HG03521 (cell line): ENCODE data around the gene TDRD10.

Experiments used
- ATAC-seq: cut with Tn5 transposase; IDR thresholded peaks from one replicate; pipeline ENCODE4 v1.9.1; 2021; ENCODE audit warnings: mild to moderate bottlenecking, moderate library complexity; ENCODE audit not compliant: unreplicated experiment

TDRD10 gene

GRCh38 chr1:154502066-154502743 is at the start of gene TDRD10, which contains the start of gene SHE:
TSS of gene TDRD10 (plus strand) at chr1:154502219. CDS start at chr1:154506904, 4,685 bp downstream.
TSS of gene SHE (minus strand) at chr1:154502412. CDS start at chr1:154502026, 386 bp downstream.
- ATAC-seq = no peak

GRCh38 chr1:154453161-154453560 is 48.9 kb upstream of the TDRD10 start:
- ATAC-seq = no peak

- ATAC-seq = no peak
Observed at GRCh38 chr1:154453574-154454352, 48.3 kb upstream of the TDRD10 start.

- no peak for ATAC-seq
Observed at GRCh38 chr1:154454386-154455120, 47.5 kb upstream of the TDRD10 start.

GRCh38 chr1:154456631-154457030 is 45.4 kb upstream of the TDRD10 start:
- no peak for ATAC-seq

GRCh38 chr1:154459080-154459479 is 42.9 kb upstream of the TDRD10 start:
- ATAC-seq = no peak

- ATAC-seq = no peak
Observed at GRCh38 chr1:154460695-154461260, 41.2 kb upstream of the TDRD10 start.

GRCh38 chr1:154463512-154463990 is 38.5 kb upstream of the TDRD10 start:
- no peak for ATAC-seq

- no peak for ATAC-seq
Observed at GRCh38 chr1:154465621-154466195, 36.3 kb upstream of the TDRD10 start.

- ATAC-seq = no peak
Observed at GRCh38 chr1:154466206-154466605, 35.8 kb upstream of the TDRD10 start.

- ATAC-seq = no peak
Observed at GRCh38 chr1:154466921-154467417, 35.0 kb upstream of the TDRD10 start.

GRCh38 chr1:154467434-154468102 is 34.5 kb upstream of the TDRD10 start:
- no peak for ATAC-seq

GRCh38 chr1:154468535-154469250 is 33.3 kb upstream of the TDRD10 start:
- ATAC-seq = no peak

- no peak for ATAC-seq
Observed at GRCh38 chr1:154469844-154470560, 32.0 kb upstream of the TDRD10 start.

- ATAC-seq = no peak
Observed at GRCh38 chr1:154471304-154471703, 30.7 kb upstream of the TDRD10 start.

GRCh38 chr1:154474802-154475201 is 27.2 kb upstream of the TDRD10 start:
- no peak for ATAC-seq

- no peak for ATAC-seq
Observed at GRCh38 chr1:154476791-154477190, 25.2 kb upstream of the TDRD10 start.

- ATAC-seq = no peak
Observed at GRCh38 chr1:154478013-154478412, 24.0 kb upstream of the TDRD10 start.

- no peak for ATAC-seq
Observed at GRCh38 chr1:154478639-154479038, 23.4 kb upstream of the TDRD10 start.
